ENCODE data around the gene C20orf141.
"Not testable (repeated sequence)": the region's sequence is repeated elsewhere in the genome, so short reads cannot be mapped to it uniquely, and the experiment has no call there.

C20orf141 gene, protein sequence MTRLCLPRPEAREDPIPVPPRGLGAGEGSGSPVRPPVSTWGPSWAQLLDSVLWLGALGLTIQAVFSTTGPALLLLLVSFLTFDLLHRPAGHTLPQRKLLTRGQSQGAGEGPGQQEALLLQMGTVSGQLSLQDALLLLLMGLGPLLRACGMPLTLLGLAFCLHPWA

DNA sequence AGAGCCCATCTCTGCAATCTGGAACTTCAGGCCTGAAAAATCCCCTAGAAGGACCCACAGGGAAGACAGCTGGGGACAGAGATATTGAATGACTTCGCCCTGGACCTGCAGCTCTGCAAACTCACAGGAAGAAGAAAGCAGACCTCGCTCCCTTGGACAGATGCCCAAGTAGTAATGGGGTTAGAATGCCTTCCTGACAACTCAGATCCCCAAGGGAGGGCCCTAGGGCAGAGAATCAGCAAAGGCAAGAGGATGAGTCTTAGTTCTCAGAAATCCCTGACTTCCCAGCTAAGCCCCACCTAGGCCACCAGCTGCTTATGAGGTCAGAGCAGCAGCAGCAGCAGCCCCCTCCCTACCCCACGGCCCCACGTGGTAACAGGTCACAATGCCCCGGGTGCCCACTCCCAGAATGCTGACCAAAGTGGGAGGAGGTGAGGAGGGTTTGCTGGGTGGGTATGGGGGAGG, at the start of gene C20orf141:
TSS of gene C20orf141 (plus strand) at position 401 of the 465 bp plus-strand sequence. CDS start 198 bp downstream, outside the sequence.
- peaks cover 11% of the 10 kb centered on the region for H3K36me3 Mint-ChIP-seq
- peaks cover 14% of the 10 kb centered on the region for H3K27me3 Mint-ChIP-seq
- no peak within 1 kb of the TSS for H3K4me3 Mint-ChIP-seq
- H3K9me3 Mint-ChIP-seq (ENCODE audit: low read depth): peaks cover 6% of the 10 kb centered on the region
- no peak within 1 kb of the TSS for H3K27ac Mint-ChIP-seq
- H3K4me1 Mint-ChIP-seq (ENCODE audit: low read depth): no peaks in the 10 kb centered on the region

- Mint-ChIP-seq H3K4me3 (no peak overlapping the region), H3K27me3 (peaks cover 8% of the 10 kb centered on the region), H3K9me3 (ENCODE audit: low read depth) (no peaks in the 10 kb centered on the region), H3K36me3 (no peaks in the 10 kb centered on the region), H3K4me1 (ENCODE audit: low read depth) (peaks cover 2% of the 10 kb centered on the region), H3K27ac (no peak overlapping the region)
These were observed 46.8 kb upstream of the C20orf141 start for GRCh38 chr20:2767768-2768631.

- Mint-ChIP-seq H3K9me3 (ENCODE audit: low read depth) (no peaks in the 10 kb centered on the region), H3K27ac (no peak overlapping the region), H3K36me3 (no peaks in the 10 kb centered on the region), H3K27me3 (peaks cover 8% of the 10 kb centered on the region), H3K4me3 (no peak overlapping the region), H3K4me1 (ENCODE audit: low read depth) (peaks cover 2% of the 10 kb centered on the region)
These were observed 46.2 kb upstream of the C20orf141 start for GRCh38 chr20:2768632-2769015.

DNA sequence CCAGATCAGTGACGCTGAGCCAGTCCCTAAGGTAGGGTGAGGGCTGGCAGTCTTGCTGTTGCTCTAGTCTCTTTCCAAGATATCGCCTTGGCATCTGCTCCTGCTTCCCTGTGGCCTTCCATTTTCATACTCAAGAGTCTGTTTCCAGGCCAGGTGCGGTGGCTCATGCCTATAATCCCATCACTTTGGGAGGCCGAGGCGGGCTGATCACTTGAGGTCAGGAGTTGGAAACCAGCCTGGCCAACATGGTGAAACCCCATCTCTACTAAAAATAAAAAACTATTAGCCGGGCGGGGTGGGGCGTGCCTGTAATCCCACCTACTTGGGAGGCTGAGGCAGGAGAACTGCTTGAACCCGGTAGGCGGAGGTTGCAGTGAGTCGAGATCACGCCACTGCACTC, 44.7 kb upstream of the C20orf141 start:
- not testable (repeated sequence) for H3K4me1 Mint-ChIP-seq (ENCODE audit: low read depth); H3K9me3 Mint-ChIP-seq (ENCODE audit: low read depth); H3K4me3 Mint-ChIP-seq; H3K27ac Mint-ChIP-seq; H3K27me3 Mint-ChIP-seq; H3K36me3 Mint-ChIP-seq

GRCh38 chr20:2771631-2772080, 43.1 kb upstream of the C20orf141 start:
- Mint-ChIP-seq H3K4me3 (no peak overlapping the region), H3K9me3 (ENCODE audit: low read depth) (no peaks in the 10 kb centered on the region), H3K27me3 (peaks cover 8% of the 10 kb centered on the region), H3K36me3 (no peaks in the 10 kb centered on the region), H3K27ac (no peak overlapping the region), H3K4me1 (ENCODE audit: low read depth) (peaks cover 2% of the 10 kb centered on the region)

DNA sequence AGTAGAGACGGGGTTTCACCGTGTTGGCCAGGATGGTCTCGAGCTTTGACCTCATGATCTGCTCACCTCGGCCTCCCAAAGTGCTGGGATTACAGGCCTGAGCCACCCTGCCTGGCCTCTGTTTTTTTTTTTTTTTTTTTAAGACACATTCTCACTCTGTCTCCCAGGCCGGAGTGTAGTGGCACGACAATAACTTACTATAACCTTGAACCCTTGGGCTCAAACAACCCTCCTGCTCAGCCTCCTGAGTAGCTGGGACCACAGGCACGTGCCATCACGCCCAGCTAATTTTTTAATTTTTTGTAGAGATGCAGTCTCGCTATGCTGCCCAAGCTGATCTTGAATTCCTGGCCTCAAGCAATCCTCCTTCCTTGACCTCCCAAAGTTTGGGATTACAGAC, 41.0 kb upstream of the C20orf141 start:
- Mint-ChIP-seq H3K4me1 (ENCODE audit: low read depth) (peaks cover 2% of the 10 kb centered on the region), H3K27ac (no peak overlapping the region), H3K4me3 (no peak overlapping the region), H3K36me3 (no peaks in the 10 kb centered on the region), H3K9me3 (ENCODE audit: low read depth) (no peaks in the 10 kb centered on the region), H3K27me3 (peaks cover 3% of the 10 kb centered on the region)

DNA sequence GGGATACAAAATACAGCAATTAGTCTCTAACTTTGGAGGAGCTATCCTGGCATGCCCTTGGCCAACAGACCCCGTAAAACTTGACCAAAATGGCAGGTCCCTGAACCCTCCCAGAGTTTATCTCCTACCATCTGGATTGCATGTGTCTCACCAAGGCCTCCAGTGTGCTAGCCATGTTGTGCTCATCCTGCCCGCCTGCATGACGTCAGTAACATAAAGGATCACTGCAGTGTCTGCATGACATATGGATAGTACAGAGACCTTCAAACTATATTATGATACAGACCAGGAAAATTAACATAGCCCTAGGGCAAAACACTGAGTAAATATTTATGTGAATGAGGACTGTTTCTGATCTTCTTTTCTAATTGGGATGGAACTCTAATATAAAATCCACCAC, 39.6 kb upstream of the C20orf141 start:
- Mint-ChIP-seq H3K36me3 (no peaks in the 10 kb centered on the region), H3K4me3 (no peak overlapping the region), H3K9me3 (ENCODE audit: low read depth) (no peaks in the 10 kb centered on the region), H3K4me1 (ENCODE audit: low read depth) (peaks cover 2% of the 10 kb centered on the region), H3K27ac (no peak overlapping the region), H3K27me3 (peaks cover 5% of the 10 kb centered on the region)

DNA sequence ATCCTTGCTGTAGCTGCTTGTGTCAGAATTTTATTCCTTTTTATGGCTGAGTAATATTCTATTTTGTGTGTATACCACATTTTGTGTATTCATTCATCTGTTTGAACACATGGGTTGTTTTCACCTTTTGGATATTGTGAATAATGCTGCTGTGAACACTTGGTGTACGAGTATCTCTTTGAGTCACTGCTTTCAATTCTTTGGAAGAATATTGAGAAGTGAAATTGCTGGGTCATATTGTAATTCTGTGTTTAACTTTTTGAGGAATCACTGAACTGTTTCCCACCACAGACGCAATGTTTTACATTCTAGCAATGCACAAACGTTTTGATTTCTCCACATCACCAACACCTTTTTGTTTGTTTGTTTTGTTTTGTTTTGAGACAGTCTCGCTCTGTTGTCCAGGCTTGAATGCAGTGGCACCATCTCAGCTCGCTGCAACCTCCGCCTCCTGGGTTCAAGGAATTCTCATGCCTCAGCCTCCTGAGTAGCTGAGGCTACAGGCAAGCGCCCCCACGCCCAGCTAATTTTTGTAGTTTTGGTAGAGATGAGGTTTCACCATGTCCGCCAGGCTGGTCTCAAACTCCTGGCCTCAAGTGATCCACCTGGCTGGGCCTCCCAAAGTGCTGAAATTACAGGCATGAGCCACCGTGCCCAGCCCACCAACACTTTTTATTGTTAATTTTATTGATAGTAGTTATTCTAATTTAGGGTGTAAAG, 36.0 kb upstream of the C20orf141 start:
- Mint-ChIP-seq H3K4me3 (no peak overlapping the region), H3K36me3 (no peaks in the 10 kb centered on the region), H3K27me3 (peaks cover 17% of the 10 kb centered on the region), H3K9me3 (ENCODE audit: low read depth) (no peaks in the 10 kb centered on the region), H3K27ac (no peak overlapping the region), H3K4me1 (ENCODE audit: low read depth) (no peaks in the 10 kb centered on the region)

GRCh38 chr20:2780948-2781347, 33.8 kb upstream of the C20orf141 start:
- Mint-ChIP-seq H3K9me3 (ENCODE audit: low read depth) (no peaks in the 10 kb centered on the region), H3K27me3 (peaks cover 17% of the 10 kb centered on the region), H3K4me1 (ENCODE audit: low read depth) (no peaks in the 10 kb centered on the region), H3K27ac (no peak overlapping the region), H3K4me3 (no peak overlapping the region), H3K36me3 (no peaks in the 10 kb centered on the region)

- Mint-ChIP-seq H3K9me3 (ENCODE audit: low read depth) (no peaks in the 10 kb centered on the region), H3K4me3 (no peak overlapping the region), H3K27me3 (peaks cover 14% of the 10 kb centered on the region), H3K27ac (no peak overlapping the region), H3K36me3 (no peaks in the 10 kb centered on the region), H3K4me1 (ENCODE audit: low read depth) (no peaks in the 10 kb centered on the region)
These were observed 30.8 kb upstream of the C20orf141 start for GRCh38 chr20:2783908-2784566.

DNA sequence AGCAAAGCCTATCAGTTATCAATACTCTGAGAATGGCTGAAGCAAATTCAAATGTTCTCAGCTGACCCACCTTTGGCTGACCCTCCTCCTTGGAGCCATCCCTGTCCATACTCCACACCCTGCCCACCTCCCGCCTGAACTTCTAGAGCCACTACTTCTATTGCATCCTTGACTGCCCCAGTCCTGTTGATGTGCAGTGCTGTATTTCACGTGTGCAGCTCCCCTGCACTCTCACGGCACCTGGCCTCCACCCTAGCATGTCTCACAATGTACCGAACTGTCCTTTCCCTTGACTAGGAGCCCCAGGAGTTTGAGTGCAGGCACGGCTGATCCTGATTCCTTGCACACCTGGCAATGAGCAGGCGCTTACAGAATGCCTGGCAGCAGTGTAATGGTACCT, 21.3 kb upstream of the C20orf141 start:
- H3K27ac Mint-ChIP-seq: no peak overlapping the region
- peaks cover 17% of the 10 kb centered on the region for H3K27me3 Mint-ChIP-seq
- peaks cover 2% of the 10 kb centered on the region for H3K36me3 Mint-ChIP-seq
- H3K4me3 Mint-ChIP-seq: no peak overlapping the region
- peaks cover 2% of the 10 kb centered on the region for H3K4me1 Mint-ChIP-seq (ENCODE audit: low read depth)
- no peaks in the 10 kb centered on the region for H3K9me3 Mint-ChIP-seq (ENCODE audit: low read depth)

DNA sequence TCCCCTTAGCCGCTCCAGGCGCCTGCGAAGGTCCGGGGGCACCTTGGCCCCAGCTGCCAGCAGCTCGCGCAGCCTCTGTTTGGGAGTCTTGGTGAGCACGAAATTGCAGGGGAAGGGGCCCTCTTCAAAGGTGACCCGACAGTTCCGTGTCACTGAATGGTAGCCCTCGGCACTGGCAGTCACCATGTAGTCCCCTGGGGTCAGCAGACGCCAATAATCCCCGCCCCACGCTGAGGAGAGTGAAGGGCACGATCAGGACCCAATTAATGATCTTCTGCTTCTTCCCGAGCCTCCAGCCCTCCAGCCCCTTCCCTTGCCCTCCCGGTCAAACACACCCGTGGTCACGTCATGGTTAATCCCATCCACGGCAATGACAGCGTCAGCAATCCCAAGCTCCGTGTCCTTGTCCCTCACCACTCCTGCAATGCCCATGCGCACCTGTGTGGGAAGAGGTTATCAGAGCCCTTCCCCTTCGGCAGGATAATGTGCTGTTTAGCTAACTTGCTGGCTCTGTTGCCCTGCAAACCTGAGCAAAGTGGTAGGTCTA, 20.5 kb upstream of the C20orf141 start:
- Mint-ChIP-seq H3K4me3 (no peak overlapping the region), H3K4me1 (ENCODE audit: low read depth) (peaks cover 6% of the 10 kb centered on the region), H3K36me3 (peaks cover 2% of the 10 kb centered on the region), H3K9me3 (ENCODE audit: low read depth) (no peaks in the 10 kb centered on the region), H3K27ac (no peak overlapping the region), H3K27me3 (peaks cover 23% of the 10 kb centered on the region)

GRCh38 chr20:2794866-2795447, 19.8 kb upstream of the C20orf141 start:
- no peak overlapping the region for H3K4me3 Mint-ChIP-seq
- peaks cover 26% of the 10 kb centered on the region for H3K27me3 Mint-ChIP-seq
- H3K27ac Mint-ChIP-seq: no peak overlapping the region
- no peaks in the 10 kb centered on the region for H3K9me3 Mint-ChIP-seq (ENCODE audit: low read depth)
- H3K36me3 Mint-ChIP-seq: peaks cover 5% of the 10 kb centered on the region
- H3K4me1 Mint-ChIP-seq (ENCODE audit: low read depth): peaks cover 13% of the 10 kb centered on the region

- peaks cover 6% of the 10 kb centered on the region for H3K36me3 Mint-ChIP-seq
- no peak overlapping the region for H3K27ac Mint-ChIP-seq
- peaks cover 15% of the 10 kb centered on the region for H3K4me1 Mint-ChIP-seq (ENCODE audit: low read depth)
- H3K9me3 Mint-ChIP-seq (ENCODE audit: low read depth): no peaks in the 10 kb centered on the region
- H3K27me3 Mint-ChIP-seq: peaks cover 27% of the 10 kb centered on the region
- no peak overlapping the region for H3K4me3 Mint-ChIP-seq
These were observed 19.3 kb upstream of the C20orf141 start for GRCh38 chr20:2795451-2795850.

Measured in activated naive CD8-positive, alpha-beta T cell (primary cell).